GM10248 (cell line): ENCODE data around the gene ACOXL.

Experiments
- CTCF ChIA-PET: fragments of 300-600 bp; sonication (Branson Sonifier 250); formaldehyde crosslinking; extraction: SDS; loops from one replicate; lab custom pipeline; 2021; ENCODE audit warnings: antibody characterized with exemption; lab: Yijun Ruan, JAX
- POLR2A ChIA-PET: fragments of 350-650 bp; sonication (Branson Sonifier 250); formaldehyde crosslinking; extraction: SDS; loops from one replicate; lab custom pipeline; 2020; ENCODE audit warnings: antibody characterized with exemption; lab: Yijun Ruan, JAX
- DNase-seq: peaks from one replicate; pipeline ENCODE4 v3.0.0; 2012; ENCODE audit errors: extremely low spot score
- CTCF ChIP-seq: IDR thresholded peaks from 2 replicates; pipeline ENCODE4 v1.5.1; 2012; ENCODE audit warnings: mild to moderate bottlenecking, low read depth; ENCODE audit errors: extremely low read depth, missing control alignments, control extremely low read depth

ACOXL gene

GRCh38 chr2:110983133-110983532 lies 250.8 kb downstream of the ACOXL start:
- POLR2A ChIA-PET = no interaction called here
- DNase-seq = no peak
- CTCF ChIA-PET = no interaction called here
- TF ChIP-seq CTCF = no peak

- POLR2A ChIA-PET = no interaction called here
- no peak for TF ChIP-seq CTCF
- CTCF ChIA-PET = no interaction called here
Observed at GRCh38 chr2:110984694-110985490, 252.5 kb downstream of the ACOXL start.

GRCh38 chr2:110990440-110990839 lies 258.1 kb downstream of the ACOXL start:
- no peak for DNase-seq
- TF ChIP-seq CTCF = no peak
- POLR2A ChIA-PET = no interaction called here
- CTCF ChIA-PET = no interaction called here

More at GRCh38 chr2:110984694-110985490, 252.5 kb downstream of the ACOXL start:
- DNase-seq = no peak

- DNase-seq = no peak
- ChIA-PET CTCF (no interaction called here), POLR2A (no interaction called here)
- TF ChIP-seq CTCF = no peak
Observed at GRCh38 chr2:110991911-110992310, 259.5 kb downstream of the ACOXL start.

- no peak for TF ChIP-seq CTCF
- POLR2A ChIA-PET = no interaction called here
- DNase-seq = no peak
- CTCF ChIA-PET = no interaction called here
Observed at GRCh38 chr2:110992886-110993285, 260.5 kb downstream of the ACOXL start.

GRCh38 chr2:110993557-110994231 lies 261.3 kb downstream of the ACOXL start:
- ChIA-PET CTCF (interaction anchor here (1.2 kb wide), 1 partner anchor 21 kb away, joined by 5 read pairs; no protein-coding TSS in a partner anchor), POLR2A (no interaction called here)
- no peak for DNase-seq
- TF ChIP-seq CTCF = no peak
